Glutamatergic neuron (in vitro differentiated cells): ENCODE measurements around the gene DCST1. TPM values are rescaled to one million over a fixed set of nuclear protein-coding genes. Genes with fewer than 3 reads are reported as not detected.

Experiments used
- DNase-seq: peaks from one replicate; pipeline ENCODE4 v3.0.0; 2022
- H3K27ac Mint-ChIP-seq: one replicate; pipeline ENCODE4 v1.8.0; 2020; ENCODE audit warnings: mild to moderate bottlenecking, mixed read lengths, inconsistent platforms; ENCODE audit not compliant: unreplicated experiment
- H3K27me3 Mint-ChIP-seq: one replicate; pipeline ENCODE4 v1.8.0; 2020; ENCODE audit warnings: mild to moderate bottlenecking, moderate library complexity, mixed read lengths, inconsistent platforms; ENCODE audit not compliant: unreplicated experiment
- H3K36me3 Mint-ChIP-seq: one replicate; pipeline ENCODE4 v1.8.0; 2020; ENCODE audit warnings: mild to moderate bottlenecking, mixed read lengths, inconsistent platforms; ENCODE audit not compliant: unreplicated experiment
- H3K4me1 Mint-ChIP-seq: one replicate; pipeline ENCODE4 v1.8.0; 2020; ENCODE audit warnings: mild to moderate bottlenecking, low read depth, mixed read lengths, inconsistent platforms; ENCODE audit not compliant: unreplicated experiment
- H3K4me3 Mint-ChIP-seq: one replicate; pipeline ENCODE4 v1.8.0; 2020; ENCODE audit warnings: mild to moderate bottlenecking, mixed read lengths, inconsistent platforms; ENCODE audit not compliant: unreplicated experiment
- H3K9me3 Mint-ChIP-seq: one replicate; pipeline ENCODE4 v1.8.0; 2020; ENCODE audit warnings: mild to moderate bottlenecking, moderate library complexity, mixed read lengths, inconsistent platforms; ENCODE audit not compliant: unreplicated experiment
- total RNA-seq: library from RNA; stranded (reverse); fragmentation: NEBNext Ultra II Directional; extraction: Animal tissue kit (Norgen Biotek cat#: 25700); gene quantifications from one replicate; pipeline ENCODE4 v1.2.1, GENCODE V29; 2021; ENCODE audit not compliant: unreplicated experiment
- TF ChIP-seq, protein P1 (sequence below): fragments of 200-600 bp; sonication (generic); IDR thresholded peaks from one replicate; pipeline ENCODE4 v1.5.0; 2021; ENCODE audit not compliant: partially characterized antibody, unreplicated experiment

DCST1 gene
- total RNA-seq, 1 donor from 2014 or later = not detected

DNA sequence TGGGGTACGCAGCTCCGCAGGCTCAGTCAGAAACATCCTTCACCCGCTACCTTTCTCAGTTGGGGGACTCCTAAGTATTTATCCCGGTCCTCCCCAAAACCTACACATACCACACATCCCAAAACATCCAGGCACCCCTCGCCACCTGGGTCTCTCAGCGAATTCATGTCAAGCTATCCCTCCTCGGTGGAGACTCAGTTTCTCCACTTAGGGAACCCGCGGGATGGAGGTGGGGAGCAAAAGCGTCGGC lies 32.3 kb upstream of the DCST1 start:
- Mint-ChIP-seq H3K36me3 (no peaks in the 10 kb centered on the region), H3K9me3 (peaks cover 5% of the 10 kb centered on the region), H3K4me1 (peaks cover 9% of the 10 kb centered on the region), H3K4me3 (peak overlapping the region; percentile 75), H3K27me3 (peaks cover 12% of the 10 kb centered on the region), H3K27ac (no peak overlapping the region)
- TF ChIP-seq, protein P1, sequence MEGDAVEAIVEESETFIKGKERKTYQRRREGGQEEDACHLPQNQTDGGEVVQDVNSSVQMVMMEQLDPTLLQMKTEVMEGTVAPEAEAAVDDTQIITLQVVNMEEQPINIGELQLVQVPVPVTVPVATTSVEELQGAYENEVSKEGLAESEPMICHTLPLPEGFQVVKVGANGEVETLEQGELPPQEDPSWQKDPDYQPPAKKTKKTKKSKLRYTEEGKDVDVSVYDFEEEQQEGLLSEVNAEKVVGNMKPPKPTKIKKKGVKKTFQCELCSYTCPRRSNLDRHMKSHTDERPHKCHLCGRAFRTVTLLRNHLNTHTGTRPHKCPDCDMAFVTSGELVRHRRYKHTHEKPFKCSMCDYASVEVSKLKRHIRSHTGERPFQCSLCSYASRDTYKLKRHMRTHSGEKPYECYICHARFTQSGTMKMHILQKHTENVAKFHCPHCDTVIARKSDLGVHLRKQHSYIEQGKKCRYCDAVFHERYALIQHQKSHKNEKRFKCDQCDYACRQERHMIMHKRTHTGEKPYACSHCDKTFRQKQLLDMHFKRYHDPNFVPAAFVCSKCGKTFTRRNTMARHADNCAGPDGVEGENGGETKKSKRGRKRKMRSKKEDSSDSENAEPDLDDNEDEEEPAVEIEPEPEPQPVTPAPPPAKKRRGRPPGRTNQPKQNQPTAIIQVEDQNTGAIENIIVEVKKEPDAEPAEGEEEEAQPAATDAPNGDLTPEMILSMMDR = no peak
- DNase-seq = no peak

DNA sequence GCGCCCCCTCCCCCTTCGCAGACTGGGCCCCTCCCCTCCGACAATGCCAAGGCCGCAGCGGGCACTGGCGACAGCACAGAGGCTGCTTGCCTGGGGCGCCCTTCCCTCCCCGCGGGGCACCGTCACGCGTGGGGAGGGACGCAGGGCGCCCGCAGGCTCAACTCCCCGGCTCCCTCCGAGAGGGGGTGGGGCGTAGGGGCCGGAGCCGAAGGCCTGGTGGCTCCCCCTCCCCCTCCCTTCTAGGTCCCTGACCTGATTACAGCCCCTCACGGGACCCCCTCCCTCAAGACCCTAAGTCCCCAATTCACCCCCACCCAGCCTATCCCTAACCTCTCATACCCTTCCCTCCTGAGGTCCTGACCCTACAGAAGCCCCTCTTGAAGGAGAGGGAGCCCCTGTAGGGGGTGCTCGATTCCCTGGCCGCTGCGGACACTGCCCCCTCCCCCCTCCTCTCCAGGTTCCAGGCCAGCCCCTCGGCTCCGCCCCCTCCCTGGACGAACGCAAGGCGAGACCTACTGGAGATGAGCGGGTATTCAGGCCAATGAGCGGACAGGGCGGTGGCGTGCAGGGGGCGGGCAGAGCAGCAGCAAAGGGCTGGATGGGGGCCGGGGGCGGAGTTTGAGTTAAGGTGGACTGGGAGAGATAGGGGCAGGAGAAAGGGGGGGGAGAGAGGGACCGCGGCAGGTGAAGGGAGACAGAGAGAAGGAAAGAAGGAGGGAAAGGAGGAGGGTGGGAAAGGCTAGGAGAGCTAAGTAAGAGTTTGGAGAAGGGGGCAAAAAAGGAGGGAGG lies 31.8 kb upstream of the DCST1 start:
- Mint-ChIP-seq H3K36me3 (no peaks in the 10 kb centered on the region), H3K27ac (no peak overlapping the region), H3K4me3 (peak overlapping the region; percentile 82), H3K9me3 (peaks cover 5% of the 10 kb centered on the region), H3K4me1 (peaks cover 10% of the 10 kb centered on the region), H3K27me3 (peaks cover 12% of the 10 kb centered on the region)
- TF ChIP-seq, protein P1 = no peak
- peak; percentile 100 for DNase-seq

DNA sequence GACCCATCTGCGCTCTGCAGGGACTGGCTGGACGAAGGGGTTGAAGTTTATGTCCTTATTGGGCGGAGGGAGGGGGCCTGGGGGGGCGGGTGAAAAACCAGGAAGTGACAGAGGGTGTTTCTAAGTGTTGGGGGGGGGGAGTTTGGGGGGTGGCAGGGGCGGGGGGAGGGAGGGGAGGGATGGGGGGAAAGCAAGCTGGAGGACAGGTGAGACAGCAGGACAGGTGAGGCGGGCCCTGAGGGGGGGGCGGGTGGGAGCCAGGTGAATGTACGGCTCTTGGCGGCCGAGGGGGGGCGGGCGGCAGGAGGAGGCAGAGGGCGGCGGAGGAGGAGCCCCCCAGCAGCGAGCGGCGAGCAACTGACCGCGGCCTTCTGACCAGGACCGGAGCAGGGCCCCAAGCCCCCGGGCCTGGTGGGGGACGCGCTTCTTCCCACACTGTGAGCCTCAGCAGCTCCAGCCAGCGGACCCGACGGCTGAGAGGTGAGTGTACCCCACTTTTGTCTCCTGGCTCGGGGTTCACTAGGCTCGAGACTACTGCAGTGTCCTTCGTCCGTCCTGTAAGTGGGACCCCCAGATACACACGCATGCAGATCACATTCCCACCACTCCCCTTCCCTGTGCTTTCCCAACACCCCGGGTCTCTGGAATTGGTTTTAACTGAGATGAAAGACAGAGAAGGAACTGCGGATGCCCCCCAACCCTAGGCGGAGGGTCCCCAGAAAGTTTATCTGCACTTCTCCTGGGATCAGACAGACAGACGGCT lies 31.0 kb upstream of the DCST1 start, which contains the start of gene ZBTB7B:
TSS of gene ZBTB7B (plus strand) at position 339 of the 763 bp plus-strand sequence. CDS start 11,859 bp downstream, outside the sequence.
- TF ChIP-seq, protein P1 = no peak
- H3K27me3 Mint-ChIP-seq = peaks cover 12% of the 10 kb centered on the region
- H3K4me3 Mint-ChIP-seq = peak within 1 kb of the TSS; percentile 93
- peak within 1 kb of the TSS; percentile 34 for H3K27ac Mint-ChIP-seq
- peaks cover 10% of the 10 kb centered on the region for H3K4me1 Mint-ChIP-seq
- H3K36me3 Mint-ChIP-seq = no peaks in the 10 kb centered on the region
- H3K9me3 Mint-ChIP-seq = peaks cover 5% of the 10 kb centered on the region
- no peak for DNase-seq

DNA sequence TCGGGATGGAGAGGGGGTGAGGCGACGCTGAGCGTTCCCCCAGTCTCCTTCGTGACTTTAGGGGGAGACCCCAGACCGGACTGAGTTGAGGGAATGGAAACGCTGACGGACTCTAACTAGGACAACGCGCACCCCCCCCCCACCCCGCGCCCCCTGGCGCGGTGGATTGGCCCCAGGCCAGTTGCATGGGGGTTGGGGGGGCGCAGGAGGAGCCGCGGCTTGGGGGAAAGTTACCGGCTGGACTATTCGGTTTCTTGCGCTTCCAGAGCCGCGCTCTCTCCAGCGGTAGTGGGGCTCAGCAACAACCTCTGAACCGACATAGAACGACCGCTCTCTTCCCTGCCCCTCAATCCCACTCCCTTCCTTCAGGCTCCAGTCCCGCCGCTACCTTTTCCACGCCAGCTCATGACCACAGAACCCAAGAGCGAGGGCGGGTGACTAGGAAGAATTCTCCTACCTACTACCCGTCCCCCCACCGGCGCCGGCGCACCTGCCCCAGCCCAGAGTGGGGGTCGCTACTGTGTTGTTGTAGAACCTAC lies 30.3 kb upstream of the DCST1 start:
- DNase-seq = no peak
- peaks cover 5% of the 10 kb centered on the region for H3K9me3 Mint-ChIP-seq
- peak overlapping the region; percentile 93 for H3K4me3 Mint-ChIP-seq
- TF ChIP-seq, protein P1 = no peak
- H3K4me1 Mint-ChIP-seq = peaks cover 10% of the 10 kb centered on the region
- H3K27me3 Mint-ChIP-seq = peaks cover 12% of the 10 kb centered on the region
- no peaks in the 10 kb centered on the region for H3K36me3 Mint-ChIP-seq
- H3K27ac Mint-ChIP-seq = peak overlapping the region; percentile 34
